ENCODE data around the gene CELF2. TPM values are rescaled to one million over a fixed set of nuclear protein-coding genes. Genes with fewer than 3 reads are reported as not detected.
"Not testable (repeated sequence)": the region's sequence is repeated elsewhere in the genome, so short reads cannot be mapped to it uniquely, and the experiment has no call there.

Gene CELF2
- polyA plus RNA-seq, 1 donor from 2014 or later: 142 TPM

DNA sequence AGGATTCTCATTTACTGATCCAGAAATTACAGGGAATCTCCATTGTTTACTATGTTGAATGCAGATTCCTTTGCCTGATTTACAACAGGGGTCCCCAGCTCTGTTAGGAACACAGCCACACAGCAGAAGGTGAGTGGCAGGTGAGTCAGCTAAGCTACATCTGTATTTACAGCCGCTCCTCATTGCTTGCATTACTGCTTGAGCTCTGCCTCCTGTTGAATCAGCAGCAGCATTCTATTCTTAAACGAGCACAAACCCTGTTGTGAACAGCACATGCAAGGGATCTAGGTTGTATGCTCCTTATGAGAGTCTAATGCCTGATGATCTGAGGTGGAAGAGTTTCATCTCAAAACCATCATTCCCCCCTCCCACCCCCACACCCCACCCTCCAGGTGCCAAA lies 23.3 kb upstream of the CELF2 start:
- Mint-ChIP-seq H3K4me1 (no peaks in the 10 kb centered on the region), H3K4me3 (no peak overlapping the region), H3K27me3 (peaks cover 5% of the 10 kb centered on the region), H3K36me3 (no peaks in the 10 kb centered on the region), H3K9me3 (peaks cover 0 to 4% (median 1%) of the 10 kb centered on the region in 3 donors), H3K27ac (no peak overlapping the region)

- Mint-ChIP-seq H3K9me3 (peaks cover 0 to 4% (median 1%) of the 10 kb centered on the region in 3 donors), H3K27ac (no peak overlapping the region), H3K36me3 (no peaks in the 10 kb centered on the region), H3K4me1 (no peaks in the 10 kb centered on the region), H3K27me3 (peaks cover 5% of the 10 kb centered on the region), H3K4me3 (no peak overlapping the region)
Measured at GRCh38 chr10:10995120-10995519, 22.6 kb upstream of the CELF2 start.

GRCh38 chr10:10996966-10997620 lies 20.6 kb upstream of the CELF2 start:
- Mint-ChIP-seq H3K27ac (no peak overlapping the region), H3K9me3 (peaks cover 0 to 4% (median 1%) of the 10 kb centered on the region in 3 donors), H3K4me1 (no peaks in the 10 kb centered on the region), H3K4me3 (no peak overlapping the region), H3K27me3 (peaks cover 3% of the 10 kb centered on the region), H3K36me3 (no peaks in the 10 kb centered on the region)

DNA sequence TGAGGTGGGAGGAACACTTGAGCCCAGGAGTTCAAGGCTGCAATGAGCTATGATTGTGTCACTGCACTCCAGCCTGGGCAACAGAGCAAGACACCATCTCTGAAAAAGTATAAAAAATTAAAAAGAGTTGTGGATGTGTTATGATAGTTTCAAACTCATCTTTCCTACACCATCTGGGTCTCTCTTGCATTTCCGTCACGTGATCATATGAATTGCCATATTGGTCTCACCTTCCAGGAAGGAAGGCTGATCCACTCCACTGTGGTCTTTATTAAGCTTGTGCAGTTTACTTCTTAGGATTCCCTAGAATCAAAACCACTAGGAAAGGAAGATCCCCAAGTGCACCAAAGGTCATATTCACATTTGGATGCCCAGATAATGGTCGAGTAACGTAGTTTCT lies 18.2 kb upstream of the CELF2 start:
- H3K27ac Mint-ChIP-seq, H3K9me3 Mint-ChIP-seq, H3K4me1 Mint-ChIP-seq, H3K36me3 Mint-ChIP-seq, H3K27me3 Mint-ChIP-seq, H3K4me3 Mint-ChIP-seq: not testable (repeated sequence)

DNA sequence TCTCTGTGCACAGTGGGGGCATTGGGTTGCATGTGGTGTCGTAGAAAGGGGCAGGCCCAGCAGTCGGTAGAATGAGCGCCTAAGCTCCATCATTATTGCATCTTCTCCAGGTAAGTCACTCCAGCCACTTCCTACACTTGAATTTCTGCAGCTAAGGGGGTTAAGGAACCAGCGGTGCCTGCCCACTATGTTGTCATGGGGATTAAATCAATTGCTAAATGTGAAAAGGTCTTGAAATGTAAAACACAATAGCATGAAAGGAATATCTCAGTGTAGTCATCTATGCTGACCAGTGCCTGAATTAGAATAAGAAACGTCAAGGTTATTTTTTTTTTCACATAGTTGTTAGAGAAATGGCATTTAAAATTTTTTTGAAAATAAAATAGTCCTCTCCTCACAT lies 15.2 kb upstream of the CELF2 start:
- H3K9me3 Mint-ChIP-seq: peaks cover 0 to 9% (median 0%) of the 10 kb centered on the region in 3 donors
- H3K36me3 Mint-ChIP-seq: no peaks in the 10 kb centered on the region
- H3K27ac Mint-ChIP-seq: no peak overlapping the region
- peaks cover 18% of the 10 kb centered on the region for H3K27me3 Mint-ChIP-seq
- H3K4me3 Mint-ChIP-seq: no peak overlapping the region
- no peaks in the 10 kb centered on the region for H3K4me1 Mint-ChIP-seq

DNA sequence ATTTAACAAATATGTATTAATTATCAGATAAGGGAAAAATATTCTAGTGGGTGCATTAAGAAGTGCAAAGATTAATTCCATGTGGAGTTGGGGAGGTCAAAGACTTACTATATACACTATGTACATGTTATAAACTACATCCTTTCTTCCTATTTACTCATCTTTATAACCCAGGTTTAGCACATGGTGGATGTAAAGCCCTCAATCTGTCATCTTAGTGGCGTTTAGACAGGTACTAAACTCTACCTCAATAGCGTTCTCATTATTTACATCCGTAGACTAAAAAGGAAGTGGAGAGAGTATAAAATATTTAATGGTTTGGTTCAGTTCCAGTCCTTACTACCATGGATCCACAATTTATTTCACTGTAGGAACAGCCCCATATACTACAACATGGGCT lies 14.8 kb upstream of the CELF2 start:
- Mint-ChIP-seq H3K9me3 (peaks cover 0 to 6% (median 0%) of the 10 kb centered on the region in 3 donors), H3K4me1 (no peaks in the 10 kb centered on the region), H3K4me3 (no peak overlapping the region), H3K27ac (no peak overlapping the region), H3K27me3 (peaks cover 20% of the 10 kb centered on the region), H3K36me3 (no peaks in the 10 kb centered on the region)

DNA sequence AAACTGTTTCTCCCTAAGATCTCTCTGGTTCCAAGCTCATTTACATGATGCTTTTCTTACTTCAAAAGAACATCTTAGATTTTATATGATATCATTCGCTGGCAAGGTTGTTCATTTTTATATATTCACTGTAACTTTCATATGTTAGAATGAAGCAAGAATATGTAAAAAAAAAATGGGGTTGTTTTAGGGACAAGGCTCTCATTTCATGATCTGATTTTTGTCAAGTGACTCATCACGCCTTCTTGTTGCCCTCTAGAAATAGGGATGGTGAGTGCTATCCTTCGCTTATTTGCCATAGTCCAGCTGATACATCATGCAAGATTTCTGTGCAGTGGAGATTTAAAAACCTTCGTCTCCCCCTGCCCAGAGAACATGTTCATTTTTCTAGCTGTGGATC lies 14.0 kb upstream of the CELF2 start:
- peaks cover 25% of the 10 kb centered on the region for H3K27me3 Mint-ChIP-seq
- H3K9me3 Mint-ChIP-seq: peaks cover 0 to 4% (median 0%) of the 10 kb centered on the region in 3 donors
- no peak overlapping the region for H3K4me3 Mint-ChIP-seq
- peaks cover 0 to 3% (median 0%) of the 10 kb centered on the region in 3 donors for H3K4me1 Mint-ChIP-seq
- H3K27ac Mint-ChIP-seq: no peak overlapping the region
- no peaks in the 10 kb centered on the region for H3K36me3 Mint-ChIP-seq

DNA sequence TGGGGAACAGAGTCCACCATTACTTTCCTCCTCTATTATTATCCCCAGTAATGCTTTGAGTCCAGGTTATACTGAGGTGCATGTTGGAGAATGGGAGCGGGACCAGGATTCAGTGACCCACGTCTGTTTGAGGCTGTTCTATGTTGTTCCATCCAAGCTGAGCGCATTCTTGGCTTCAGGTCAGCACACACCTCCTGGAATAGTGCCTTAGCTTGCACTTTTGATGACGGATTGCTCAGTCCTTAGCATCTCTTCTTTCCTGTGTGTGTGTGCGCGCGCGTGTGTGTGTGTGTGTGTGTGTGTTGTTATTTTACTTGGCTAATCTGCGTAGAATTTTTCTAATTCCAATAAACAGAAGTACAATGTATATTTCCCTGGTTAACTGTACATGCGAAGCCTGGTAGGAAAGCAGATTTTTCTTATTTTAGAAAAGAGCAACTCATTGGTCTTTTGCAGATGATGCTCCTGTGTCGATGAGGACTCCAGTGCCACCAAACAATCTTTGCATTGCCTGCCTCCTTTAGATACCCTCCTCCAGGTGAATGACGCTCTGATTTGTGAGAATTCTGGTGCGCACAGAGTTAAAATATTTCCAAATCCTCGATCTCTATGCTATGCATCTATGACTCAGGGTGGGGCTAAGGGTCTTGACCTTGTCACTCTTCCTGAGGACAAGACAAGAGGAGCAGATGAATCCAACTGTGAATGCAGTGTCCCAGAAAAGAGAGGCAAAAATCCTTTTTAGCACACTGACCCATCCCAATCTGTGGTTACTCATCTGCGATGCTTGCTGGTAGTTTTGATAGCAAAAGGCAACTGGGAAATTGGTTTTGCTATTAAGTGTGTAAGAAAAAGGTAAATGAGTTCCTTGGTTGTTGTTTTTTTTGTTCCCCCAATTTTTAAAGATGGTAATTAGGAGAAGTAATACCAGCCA lies 13.3 kb upstream of the CELF2 start:
- peaks cover 31% of the 10 kb centered on the region for H3K27me3 Mint-ChIP-seq
- H3K36me3 Mint-ChIP-seq: no peaks in the 10 kb centered on the region
- H3K9me3 Mint-ChIP-seq: peaks cover 0 to 4% (median 0%) of the 10 kb centered on the region in 3 donors
- no peak overlapping the region for H3K27ac Mint-ChIP-seq
- peaks cover 0 to 3% (median 0%) of the 10 kb centered on the region in 3 donors for H3K4me1 Mint-ChIP-seq
- H3K4me3 Mint-ChIP-seq: no peak overlapping the region

- Mint-ChIP-seq H3K9me3 (peaks cover 2 to 4% (median 2%) of the 10 kb centered on the region in 3 donors), H3K36me3 (no peaks in the 10 kb centered on the region), H3K4me1 (peaks cover 0 to 3% (median 0%) of the 10 kb centered on the region in 3 donors), H3K27ac (no peak overlapping the region), H3K4me3 (no peak overlapping the region), H3K27me3 (peaks cover 39% of the 10 kb centered on the region)
Measured at GRCh38 chr10:11005725-11006427, 11.8 kb upstream of the CELF2 start.

DNA sequence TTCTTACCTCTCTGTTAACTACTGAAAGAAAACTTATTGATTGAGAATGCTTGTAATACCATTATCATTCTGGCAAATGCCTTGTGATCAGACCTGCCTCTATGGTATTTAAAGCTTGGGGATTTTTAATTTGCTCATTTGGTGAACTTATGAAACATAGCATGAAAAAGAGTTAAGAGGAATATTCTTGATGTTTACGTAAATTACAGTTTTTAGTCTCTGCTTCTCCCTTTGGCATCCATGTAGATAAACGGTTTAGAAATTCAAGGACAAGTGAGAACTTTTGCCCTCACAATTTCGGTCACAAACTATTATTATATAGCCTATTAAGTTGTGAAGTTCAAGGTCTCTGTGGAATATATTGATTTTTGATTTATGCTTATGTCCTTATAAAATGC lies 11.2 kb upstream of the CELF2 start:
- Mint-ChIP-seq H3K4me1 (peaks cover 0 to 3% (median 0%) of the 10 kb centered on the region in 3 donors), H3K27ac (no peak overlapping the region), H3K36me3 (no peaks in the 10 kb centered on the region), H3K4me3 (no peak overlapping the region), H3K27me3 (peaks cover 43% of the 10 kb centered on the region), H3K9me3 (peaks cover 2 to 4% (median 2%) of the 10 kb centered on the region in 3 donors)

DNA sequence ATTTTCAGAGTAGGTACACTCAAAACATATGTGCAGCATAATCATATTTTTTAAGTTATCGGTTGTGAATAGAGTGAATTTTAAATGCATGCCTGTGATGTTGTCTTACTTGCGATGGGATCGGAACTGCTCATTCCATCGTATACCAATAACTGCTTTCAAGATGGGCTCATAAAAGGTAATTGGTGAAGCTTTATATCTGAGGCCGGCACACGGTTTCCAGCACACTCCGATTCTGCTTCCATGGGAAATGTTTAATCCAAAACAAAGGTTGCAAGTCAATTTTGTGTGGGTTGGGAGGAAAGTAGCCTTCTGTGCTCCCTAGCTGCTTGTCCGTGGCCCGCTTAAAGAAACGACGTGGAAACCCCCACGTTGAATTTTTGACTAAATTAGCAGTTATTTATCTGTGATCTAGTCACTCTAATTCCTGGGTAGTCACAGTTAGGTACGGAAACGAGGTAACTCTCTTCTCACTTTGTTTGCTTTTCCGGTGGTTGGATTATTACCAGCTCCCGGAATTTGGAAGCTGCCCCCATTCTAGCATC lies 10.1 kb upstream of the CELF2 start:
- no peak overlapping the region for H3K4me3 Mint-ChIP-seq
- peaks cover 0 to 3% (median 0%) of the 10 kb centered on the region in 3 donors for H3K4me1 Mint-ChIP-seq
- H3K27me3 Mint-ChIP-seq: peaks cover 44% of the 10 kb centered on the region
- H3K36me3 Mint-ChIP-seq: no peaks in the 10 kb centered on the region
- H3K9me3 Mint-ChIP-seq: peaks cover 0 to 2% (median 2%) of the 10 kb centered on the region in 3 donors
- H3K27ac Mint-ChIP-seq: no peak overlapping the region

DNA sequence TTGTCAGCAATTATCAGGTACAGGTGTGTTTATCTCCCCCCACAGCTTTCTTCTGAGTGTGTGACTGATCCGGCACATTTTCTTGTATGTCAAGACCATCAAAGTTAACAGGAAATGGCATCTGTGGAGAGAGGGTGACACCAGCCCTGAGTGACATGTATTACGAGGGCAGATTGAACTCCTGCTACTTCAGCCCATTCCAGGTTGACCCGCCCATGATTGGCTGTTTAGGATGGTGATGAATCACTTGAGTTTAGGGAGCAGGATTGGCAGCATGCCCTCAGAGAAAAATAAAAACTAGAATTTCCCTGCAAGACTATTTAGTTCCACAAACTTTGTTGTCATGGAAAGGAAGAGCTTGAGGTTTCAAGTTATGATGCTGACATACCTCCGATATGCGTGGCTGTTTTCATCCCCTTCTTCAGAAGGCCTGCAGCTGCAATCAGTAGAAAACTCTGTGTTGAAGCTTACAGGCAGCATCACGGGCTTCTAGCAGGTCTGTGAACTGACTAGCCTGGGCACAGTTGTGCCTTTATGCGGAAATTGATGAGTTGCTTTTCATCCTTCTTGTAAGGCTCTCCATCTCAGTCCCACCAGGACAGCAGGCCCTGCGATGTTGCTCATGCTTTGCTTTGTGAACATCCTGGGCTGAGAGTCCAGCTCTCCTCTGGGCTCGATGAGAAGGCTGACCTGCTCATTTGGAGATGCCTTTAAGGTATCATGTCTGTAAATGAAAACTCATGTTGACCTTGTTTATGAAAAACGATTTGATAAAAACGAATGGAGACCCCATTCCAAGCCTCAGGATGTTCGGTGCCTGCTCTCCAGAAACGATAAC lies 8.0 kb upstream of the CELF2 start:
- Mint-ChIP-seq H3K27ac (no peak overlapping the region), H3K36me3 (no peaks in the 10 kb centered on the region), H3K4me3 (no peak overlapping the region), H3K27me3 (peaks cover 51% of the 10 kb centered on the region), H3K4me1 (peaks cover 0 to 3% (median 0%) of the 10 kb centered on the region in 3 donors), H3K9me3 (peaks cover 0 to 2% (median 2%) of the 10 kb centered on the region in 3 donors)

DNA sequence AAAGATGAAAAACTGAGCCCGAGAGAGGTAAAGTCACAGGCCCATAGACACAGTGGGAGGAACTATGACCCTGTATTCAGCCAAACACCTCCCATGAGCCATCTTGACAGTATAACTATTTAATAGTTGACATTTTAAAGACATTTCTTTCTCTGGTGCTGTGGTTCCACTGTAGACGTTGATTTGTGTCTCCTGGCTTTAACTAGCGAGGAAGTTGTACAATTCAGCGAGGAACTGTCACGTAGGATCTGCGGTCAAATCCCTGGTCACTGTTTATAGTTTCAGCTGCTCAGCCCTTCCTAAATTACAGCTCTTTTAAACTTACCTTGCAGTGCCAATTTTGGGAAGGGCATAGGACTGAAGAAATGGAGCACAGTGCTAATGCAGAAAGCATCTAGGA lies 7.1 kb upstream of the CELF2 start:
- Mint-ChIP-seq H3K27ac (no peak overlapping the region), H3K4me3 (no peak overlapping the region), H3K4me1 (peaks cover 0 to 3% (median 0%) of the 10 kb centered on the region in 3 donors), H3K27me3 (peaks cover 51% of the 10 kb centered on the region), H3K9me3 (peaks cover 0 to 2% (median 2%) of the 10 kb centered on the region in 3 donors), H3K36me3 (no peaks in the 10 kb centered on the region)

GRCh38 chr10:11011436-11011835 lies 6.2 kb upstream of the CELF2 start:
- Mint-ChIP-seq H3K36me3 (no peaks in the 10 kb centered on the region), H3K4me3 (no peak overlapping the region), H3K9me3 (peaks cover 0 to 2% (median 2%) of the 10 kb centered on the region in 3 donors), H3K27ac (no peak overlapping the region), H3K27me3 (peaks cover 51% of the 10 kb centered on the region), H3K4me1 (peaks cover 0 to 3% (median 0%) of the 10 kb centered on the region in 3 donors)

Data from IgD-negative memory B cell (primary cell).